IMR-90 (cell line): ENCODE results near the gene MESP2. TPM values are rescaled to one million over a fixed set of nuclear protein-coding genes. Genes with fewer than 3 reads are reported as not detected.

Experiments
- ATAC-seq: fragments of 200-7000 bp; cut with Tn5 transposase; 2 replicates; pipeline ENCODE4 v1.9.1; 2020; ENCODE audit warnings: low read depth, mild to moderate bottlenecking, moderate library complexity
- BruUV-seq: library from RNA; stranded (reverse); fragments of 400-500 nt; replicated peaks from 2 replicates; lab custom pipeline; 2021; lab: Mats Ljungman, UMichigan
- CTCF ChIA-PET: fragments of 300-600 bp; formaldehyde crosslinking; extraction: SDS; loops from one replicate; lab custom pipeline; 2021; ENCODE audit warnings: antibody characterized with exemption; lab: Yijun Ruan, JAX
- POLR2A ChIA-PET: fragments of 300-600 bp; sonication (Branson Sonifier 250); formaldehyde crosslinking; loops from one replicate; lab custom pipeline; 2022; ENCODE audit warnings: antibody characterized with exemption; ENCODE audit not compliant: unreplicated experiment; lab: Charles Lee
- DNase-seq: peaks from one replicate; pipeline ENCODE4 v3.0.0; 2013
- H2AFZ ChIP-seq: replicated peaks from 2 replicates; pipeline ENCODE3; 2013; ENCODE audit warnings: low read length, mild to moderate bottlenecking; ENCODE audit not compliant: poor library complexity
- H2AK5ac ChIP-seq: 2 replicates; pipeline ENCODE4 v1.6.1; 2013; ENCODE audit warnings: low read depth, low read length, inconsistent platforms
- H2AK9ac ChIP-seq: replicated peaks from 2 replicates; pipeline ENCODE3; 2013; ENCODE audit warnings: mild to moderate bottlenecking, low read depth, low read length, moderate library complexity; ENCODE audit not compliant: poor library complexity
- H2BK120ac ChIP-seq: 2 replicates; pipeline ENCODE4 v1.6.1; 2013; ENCODE audit warnings: low read depth, low read length, inconsistent platforms
- H2BK15ac ChIP-seq: 3 replicates; pipeline ENCODE4 v1.6.1; 2013; ENCODE audit warnings: low read depth, low read length, inconsistent platforms
- H2BK20ac ChIP-seq: 2 replicates; pipeline ENCODE4 v1.6.1; 2013; ENCODE audit warnings: low read depth, mild to moderate bottlenecking, inconsistent platforms, low read length, moderate library complexity
- H2BK5ac ChIP-seq: 2 replicates; pipeline ENCODE4 v1.6.1; 2013; ENCODE audit warnings: mild to moderate bottlenecking, low read depth, low read length, inconsistent platforms; ENCODE audit not compliant: poor library complexity, severe bottlenecking
- H3K14ac ChIP-seq: replicated peaks from 2 replicates; pipeline ENCODE4 v1.6.1; 2013; ENCODE audit warnings: low read depth, low read length, inconsistent platforms
- H3K18ac ChIP-seq: 2 replicates; pipeline ENCODE4 v1.6.1; 2013; ENCODE audit warnings: low read depth, low read length, control low read depth
- H3K23ac ChIP-seq: 2 replicates; pipeline ENCODE4 v1.6.1; 2013; ENCODE audit warnings: low read depth, low read length, inconsistent platforms
- H3K27ac ChIP-seq: 2 replicates; pipeline ENCODE4 v1.5.1; 2013; ENCODE audit warnings: mild to moderate bottlenecking, control low read depth, low read length; ENCODE audit not compliant: insufficient read depth
- H3K27me3 ChIP-seq: 2 replicates; pipeline ENCODE4 v1.6.1; 2013; ENCODE audit warnings: low read length; ENCODE audit not compliant: control insufficient read depth, insufficient read depth
- H3K36me3 ChIP-seq: 2 replicates; pipeline ENCODE4 v1.6.1; 2013; ENCODE audit warnings: low read length, mixed read lengths; ENCODE audit not compliant: control insufficient read depth, insufficient read depth
- H3K4ac ChIP-seq: 2 replicates; pipeline ENCODE4 v1.6.1; 2013; ENCODE audit warnings: low read depth, low read length, inconsistent platforms
- H3K4me1 ChIP-seq: 2 replicates; pipeline ENCODE4 v1.6.1; 2013; ENCODE audit warnings: low read length, mixed read lengths; ENCODE audit not compliant: control insufficient read depth, insufficient read depth
- H3K4me2 ChIP-seq: 2 replicates; pipeline ENCODE4 v1.6.1; 2013; ENCODE audit warnings: low read depth, mild to moderate bottlenecking, control low read depth, low read length, moderate library complexity
- H3K4me3 ChIP-seq: 2 replicates; pipeline ENCODE4 v1.5.1; 2013; ENCODE audit warnings: low read depth, mild to moderate bottlenecking, control low read depth, low read length, moderate library complexity; ENCODE audit not compliant: insufficient read depth
- H3K56ac ChIP-seq: 2 replicates; pipeline ENCODE4 v1.6.1; 2013; ENCODE audit warnings: low read length, inconsistent platforms; ENCODE audit not compliant: insufficient read depth; ENCODE audit errors: extremely low read depth
- H3K79me1 ChIP-seq, 2 experiments: 2 replicates each; pipeline ENCODE4 v1.6.1; 2013; ENCODE audit warnings: low read length in 2 of 2, inconsistent platforms in 1 of 2, low read depth in 1 of 2
- H3K9ac ChIP-seq: 2 replicates; pipeline ENCODE4 v1.6.1; 2013; ENCODE audit warnings: low read depth, low read length, control low read depth
- H3K9me1 ChIP-seq: 2 replicates; pipeline ENCODE4 v1.6.1; 2013; ENCODE audit warnings: low read length, inconsistent platforms; ENCODE audit not compliant: insufficient read depth
- H3K9me3 ChIP-seq: 2 replicates; pipeline ENCODE4 v1.6.1; 2013; ENCODE audit warnings: low read length; ENCODE audit not compliant: control insufficient read depth, insufficient read depth
- H4K20me1 ChIP-seq: 2 replicates; pipeline ENCODE4 v1.6.1; 2013; ENCODE audit warnings: low read length, inconsistent platforms; ENCODE audit not compliant: insufficient read depth
- H4K5ac ChIP-seq: 2 replicates; pipeline ENCODE4 v1.6.1; 2013; ENCODE audit warnings: mild to moderate bottlenecking, low read depth, low read length, control low read depth
- H4K8ac ChIP-seq, 2 experiments: 2 replicates each; pipeline ENCODE4 v1.6.1; 2013; ENCODE audit warnings: low read depth in 2 of 2, low read length in 2 of 2, control low read depth in 1 of 2, inconsistent platforms in 1 of 2
- H4K91ac ChIP-seq: 2 replicates; pipeline ENCODE4 v1.6.1; 2013; ENCODE audit warnings: low read depth, low read length, inconsistent platforms; ENCODE audit not compliant: insufficient read depth
- MAFK ChIP-seq: IDR thresholded peaks from 2 replicates; pipeline ENCODE4 v1.6.1; 2012; ENCODE audit warnings: low read depth, low read length, improper control_type of control experiment
- NFE2L2 ChIP-seq: fragments of 150-350 bp; IDR thresholded peaks from 2 replicates; pipeline ENCODE4 v1.6.1; 2016; ENCODE audit warnings: low read depth, mild to moderate bottlenecking, low read length
- SMC3 ChIP-seq: fragments of 150-350 bp; IDR thresholded peaks from 2 replicates; pipeline ENCODE4 v1.6.1; 2016; ENCODE audit warnings: low read depth, mild to moderate bottlenecking, antibody characterized with exemption, low read length, moderate library complexity
- WGBS, 2 experiments: methylation state at CpG; one replicate each; pipeline versions ENCODE4 v1.1.5 to v1.1.7; 2013; ENCODE audit warnings: missing lambda C conversion rate in 2 of 2; ENCODE audit not compliant: insufficient read length in 1 of 2; ENCODE audit errors: extremely low coverage in 2 of 2; 5-methylcytosine and 5-hydroxymethylcytosine counted together
- dilution Hi-C: fragments of 300-500 bp; cut with HindIII; formaldehyde crosslinking; loops from one replicate; pipeline ENCODE4 v1.14.3; 2018; ENCODE audit warnings: low sequenced_read_pairs; ENCODE audit not compliant: unreplicated experiment
- in situ Hi-C: fragments of 300-500 bp; cut with MboI; formaldehyde crosslinking; loops from 3 replicates; pipeline ENCODE4 v1.14.3; 2019; ENCODE audit warnings: low sequenced_read_pairs, inconsistent platforms, mixed read lengths
- intact Hi-C: fragments of 100-400 bp; cut with micrococcal nuclease; formaldehyde crosslinking; loops from 2 replicates; pipeline ENCODE4 v1.10.0; 2022
- polyA plus RNA-seq, 3 experiments: library from polyadenylated mRNA; depleted of rRNA; stranded (reverse); fragments of >200 nt; gene quantifications; 2 replicates each; pipeline ENCODE4 v1.2.3, GENCODE V29; 2012; ENCODE audit warnings: low replicate concordance in 1 of 3
- total RNA-seq: library from RNA; depleted of rRNA; stranded (reverse); fragments of >200 nt; gene quantifications from 2 replicates; pipeline ENCODE4 v1.2.3, GENCODE V29; 2012

MESP2 gene
- total and polyA plus RNA-seq, 2 of the 4 experiments (the other 2 are of a cell fraction) = 0.18 to 0.32 TPM

- peaks cover 37% of the 10 kb centered on the region for H3K27me3 ChIP-seq
- DNase-seq = no peak
- BruUV-seq = no TSS peak
- H3K18ac ChIP-seq = no peak overlapping the region
- H3K9me1 ChIP-seq = no peaks in the 10 kb centered on the region
- TF ChIP-seq NFE2L2 = no peak
- no peak for TF ChIP-seq SMC3
- TF ChIP-seq MAFK = no peak
- no peak overlapping the region for H2BK20ac ChIP-seq
- WGBS, 2 experiments = 7% methylated on average over 28 of the region's 41 CpGs; no CpG with 5 or more reads in 1 of the 2 experiments
- no peak overlapping the region for H2BK5ac ChIP-seq
- H3K23ac ChIP-seq = no peak overlapping the region
- no peak overlapping the region for H3K56ac ChIP-seq
- intact Hi-C loops = no loop called here
- H2BK120ac ChIP-seq = no peak overlapping the region
- H3K79me1 ChIP-seq = no peaks in the 10 kb centered on the region
- H3K36me3 ChIP-seq = no peaks in the 10 kb centered on the region
- no peak overlapping the region for H3K27ac ChIP-seq
- no peak overlapping the region for H4K5ac ChIP-seq
- H2AFZ ChIP-seq = peak overlapping the region; percentile 96
- ChIA-PET POLR2A (no interaction called here), CTCF (interaction anchor here (0.7 to 1.0 kb wide), 2 partner anchors 10 to 125 kb away, joined by 3 to 4 read pairs; no protein-coding TSS in a partner anchor)
- H4K8ac ChIP-seq = no peak overlapping the region; a peak in 1 of 4 replicates
- H4K91ac ChIP-seq = no peak overlapping the region
- no peak overlapping the region for H3K14ac ChIP-seq
- H2AK9ac ChIP-seq = peak overlapping the region; percentile 63
- H3K4ac ChIP-seq = no peak overlapping the region
- no peaks in the 10 kb centered on the region for H4K20me1 ChIP-seq
- in situ Hi-C loops = loop anchor here (10.0 kb wide), 1 partner anchor 325 kb away; no protein-coding TSS in a partner anchor
- H3K9me3 ChIP-seq = no peaks in the 10 kb centered on the region
- peak overlapping the region; percentile 38; the same call in 1 of the 2 replicates for H3K4me2 ChIP-seq
- no peak overlapping the region for H3K9ac ChIP-seq
- peak overlapping the region; percentile 65 for H3K4me3 ChIP-seq
- H3K4me1 ChIP-seq = peaks cover 2% of the 10 kb centered on the region; the same call in 1 of the 2 replicates
- no peak overlapping the region for H2AK5ac ChIP-seq
- no peak for ATAC-seq
- dilution Hi-C loops = loop anchor here (25.0 kb wide), 1 partner anchor 112 kb away; no protein-coding TSS in a partner anchor
- no peak overlapping the region for H2BK15ac ChIP-seq
Observed at GRCh38 chr15:89749951-89750559, 26.1 kb upstream of the MESP2 start.
